ENCODE data around the gene GPD1L. TPM values are rescaled to one million over a fixed set of nuclear protein-coding genes. Genes with fewer than 3 reads are reported as not detected.

The GPD1L gene
- total and polyA plus RNA-seq, 10 of the 15 experiments (the other 5 are each of a cell fraction or from before 2014, with no cell fraction given) = 0.77 to 4.8 (median 3.9) TPM

DNA sequence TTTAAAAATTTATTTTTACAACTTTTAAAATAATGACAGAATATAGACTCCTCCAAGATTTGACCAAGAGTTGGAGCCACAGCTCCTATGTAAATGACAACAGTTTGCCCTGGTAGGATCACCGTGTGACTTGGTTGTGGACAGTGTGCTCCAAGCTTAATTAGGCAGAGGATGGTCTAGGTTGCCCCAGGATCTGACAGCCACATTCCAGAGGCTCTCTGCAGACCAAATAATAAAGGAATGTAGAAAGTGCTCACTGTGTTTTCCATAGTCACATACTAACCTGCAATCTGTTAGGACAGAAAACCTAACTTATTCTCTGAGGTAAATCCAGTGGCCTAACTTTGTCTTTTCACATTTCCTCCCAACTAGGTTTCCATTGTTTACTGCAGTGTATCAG lies 59.0 kb downstream of the GPD1L start (continued):
- TF ChIP-seq CEBPB (IDR thresholded peaks at IDR 0.05; ENCODE audit: borderline replicate concordance in 1 of 2, low read depth in 2 of 2, low read length in 2 of 2) = no peak

DNA sequence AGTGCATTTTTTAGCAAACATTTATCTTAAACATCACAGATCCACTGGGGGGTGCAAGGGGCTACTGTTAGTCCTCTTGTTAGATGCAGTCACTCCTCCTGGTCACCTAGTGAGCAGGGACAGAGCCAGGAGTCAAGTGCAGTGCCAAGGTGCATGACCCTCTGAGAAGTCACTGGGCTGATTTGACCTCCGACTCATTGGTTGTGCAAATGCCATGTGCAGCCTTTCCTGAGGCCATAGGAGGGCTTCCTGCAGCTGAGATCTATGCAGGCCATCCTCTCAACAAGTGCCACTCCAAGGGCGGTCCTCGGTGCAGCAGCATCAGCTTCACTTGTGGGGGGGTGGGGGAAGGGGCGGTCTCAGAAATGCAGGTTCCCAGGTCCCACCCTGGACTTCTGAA lies 60.2 kb downstream of the GPD1L start:
- Histone ChIP-seq H3K4me1 (ENCODE audit: control insufficient read depth, insufficient read depth, low read length) (no peaks in the 10 kb centered on the region), H3K4me2 (ENCODE audit: control insufficient read depth, insufficient read depth) (no peak overlapping the region), H3K9ac (ENCODE audit: control insufficient read depth, insufficient read depth, low read length) (no peak overlapping the region), H3K4me3 (no peak overlapping the region), H3K9me3 (replicated peaks; ENCODE audit: control insufficient read depth, insufficient read depth, low read length) (no peaks in the 10 kb centered on the region), H3K27ac (ENCODE audit: control insufficient read depth, insufficient read depth) (no peak overlapping the region), H3K36me3 (ENCODE audit: control insufficient read depth in 2 of 2, insufficient read depth in 2 of 2, low read length in 1 of 2) (no peaks in the 10 kb centered on the region; a peak in 1 of 4 replicates), H3K27me3 (replicated peaks in 1 of 2; ENCODE audit: control insufficient read depth in 2 of 2, insufficient read depth in 2 of 2, low read length in 1 of 2) (no peaks in the 10 kb centered on the region), H2AFZ (ENCODE audit: control insufficient read depth, low read depth, low read length) (no peak overlapping the region), H4K20me1 (ENCODE audit: control insufficient read depth, insufficient read depth) (no peaks in the 10 kb centered on the region), H3K79me2 (ENCODE audit: control insufficient read depth, insufficient read depth, low read length) (no peaks in the 10 kb centered on the region)
- ChIA-PET CTCF (interaction anchor here (2.2 kb wide), 1 partner anchor 10 kb away, joined by 8 read pairs; no protein-coding TSS in a partner anchor), SMC1A (ENCODE audit: uncharacterized antibody, unreplicated experiment) (no interaction called here), POLR2A (no interaction called here), RAD21 (ENCODE audit: unreplicated experiment) (interaction anchor here (1.1 kb wide), 1 partner anchor 343 kb away, joined by 3 read pairs; no protein-coding TSS in a partner anchor)
- intact Hi-C loops (cut with micrococcal nuclease; ENCODE audit: unreplicated experiment) = no loop called here
- no TSS peak for BruUV-seq (replicated peaks)
- DNase-seq (ENCODE audit: low read depth, low spot score) (no peak), FAIRE-seq (no peak), ATAC-seq (no peak)
- 93% methylated on average over 4 of the region's 4 CpGs for WGBS (ENCODE audit: insufficient coverage, insufficient replicate concordance, low lambda C conversion rate, missing lambda C conversion rate)
- TF ChIP-seq SIX5 (IDR thresholded peaks at IDR 0.05; ENCODE audit: low read depth, low read length, severe bottlenecking) (no peak), CHD1 (IDR thresholded peaks at IDR 0.05; ENCODE audit: low read depth, low read length) (no peak), NRF1 (conservative IDR thresholded peaks at IDR 0.05; ENCODE audit: low read depth, low read length) (no peak)
- TF ChIP-seq, protein P1, sequence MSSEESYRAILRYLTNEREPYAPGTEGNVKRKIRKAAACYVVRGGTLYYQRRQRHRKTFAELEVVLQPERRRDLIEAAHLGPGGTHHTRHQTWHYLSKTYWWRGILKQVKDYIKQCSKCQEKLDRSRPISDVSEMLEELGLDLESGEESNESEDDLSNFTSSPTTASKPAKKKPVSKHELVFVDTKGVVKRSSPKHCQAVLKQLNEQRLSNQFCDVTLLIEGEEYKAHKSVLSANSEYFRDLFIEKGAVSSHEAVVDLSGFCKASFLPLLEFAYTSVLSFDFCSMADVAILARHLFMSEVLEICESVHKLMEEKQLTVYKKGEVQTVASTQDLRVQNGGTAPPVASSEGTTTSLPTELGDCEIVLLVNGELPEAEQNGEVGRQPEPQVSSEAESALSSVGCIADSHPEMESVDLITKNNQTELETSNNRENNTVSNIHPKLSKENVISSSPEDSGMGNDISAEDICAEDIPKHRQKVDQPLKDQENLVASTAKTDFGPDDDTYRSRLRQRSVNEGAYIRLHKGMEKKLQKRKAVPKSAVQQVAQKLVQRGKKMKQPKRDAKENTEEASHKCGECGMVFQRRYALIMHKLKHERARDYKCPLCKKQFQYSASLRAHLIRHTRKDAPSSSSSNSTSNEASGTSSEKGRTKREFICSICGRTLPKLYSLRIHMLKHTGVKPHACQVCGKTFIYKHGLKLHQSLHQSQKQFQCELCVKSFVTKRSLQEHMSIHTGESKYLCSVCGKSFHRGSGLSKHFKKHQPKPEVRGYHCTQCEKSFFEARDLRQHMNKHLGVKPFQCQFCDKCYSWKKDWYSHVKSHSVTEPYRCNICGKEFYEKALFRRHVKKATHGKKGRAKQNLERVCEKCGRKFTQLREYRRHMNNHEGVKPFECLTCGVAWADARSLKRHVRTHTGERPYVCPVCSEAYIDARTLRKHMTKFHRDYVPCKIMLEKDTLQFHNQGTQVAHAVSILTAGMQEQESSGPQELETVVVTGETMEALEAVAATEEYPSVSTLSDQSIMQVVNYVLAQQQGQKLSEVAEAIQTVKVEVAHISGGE (CRISPR knock-in tag; IDR thresholded peaks at IDR 0.05) = no peak
- TF ChIP-seq, protein P2, sequence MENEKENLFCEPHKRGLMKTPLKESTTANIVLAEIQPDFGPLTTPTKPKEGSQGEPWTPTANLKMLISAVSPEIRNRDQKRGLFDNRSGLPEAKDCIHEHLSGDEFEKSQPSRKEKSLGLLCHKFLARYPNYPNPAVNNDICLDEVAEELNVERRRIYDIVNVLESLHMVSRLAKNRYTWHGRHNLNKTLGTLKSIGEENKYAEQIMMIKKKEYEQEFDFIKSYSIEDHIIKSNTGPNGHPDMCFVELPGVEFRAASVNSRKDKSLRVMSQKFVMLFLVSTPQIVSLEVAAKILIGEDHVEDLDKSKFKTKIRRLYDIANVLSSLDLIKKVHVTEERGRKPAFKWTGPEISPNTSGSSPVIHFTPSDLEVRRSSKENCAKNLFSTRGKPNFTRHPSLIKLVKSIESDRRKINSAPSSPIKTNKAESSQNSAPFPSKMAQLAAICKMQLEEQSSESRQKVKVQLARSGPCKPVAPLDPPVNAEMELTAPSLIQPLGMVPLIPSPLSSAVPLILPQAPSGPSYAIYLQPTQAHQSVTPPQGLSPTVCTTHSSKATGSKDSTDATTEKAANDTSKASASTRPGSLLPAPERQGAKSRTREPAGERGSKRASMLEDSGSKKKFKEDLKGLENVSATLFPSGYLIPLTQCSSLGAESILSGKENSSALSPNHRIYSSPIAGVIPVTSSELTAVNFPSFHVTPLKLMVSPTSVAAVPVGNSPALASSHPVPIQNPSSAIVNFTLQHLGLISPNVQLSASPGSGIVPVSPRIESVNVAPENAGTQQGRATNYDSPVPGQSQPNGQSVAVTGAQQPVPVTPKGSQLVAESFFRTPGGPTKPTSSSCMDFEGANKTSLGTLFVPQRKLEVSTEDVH (IDR thresholded peaks at IDR 0.05; ENCODE audit: low read depth, partially characterized antibody) = no peak
- in situ Hi-C loops (cut with MboI) = no loop called here

All from GM12878 (cell line).